G401.6 (cell line): ENCODE data around the gene PLCL2.
"Not testable (repeated sequence)": the region's sequence is repeated elsewhere in the genome, so short reads cannot be mapped to it uniquely, and the experiment has no call there.

Source experiments
- FAIRE-seq: peaks from 2 replicates; lab custom pipeline; 2012; peaks lifted over from hg19 to GRCh38; lab: Jason Lieb, UNC

The PLCL2 gene

DNA sequence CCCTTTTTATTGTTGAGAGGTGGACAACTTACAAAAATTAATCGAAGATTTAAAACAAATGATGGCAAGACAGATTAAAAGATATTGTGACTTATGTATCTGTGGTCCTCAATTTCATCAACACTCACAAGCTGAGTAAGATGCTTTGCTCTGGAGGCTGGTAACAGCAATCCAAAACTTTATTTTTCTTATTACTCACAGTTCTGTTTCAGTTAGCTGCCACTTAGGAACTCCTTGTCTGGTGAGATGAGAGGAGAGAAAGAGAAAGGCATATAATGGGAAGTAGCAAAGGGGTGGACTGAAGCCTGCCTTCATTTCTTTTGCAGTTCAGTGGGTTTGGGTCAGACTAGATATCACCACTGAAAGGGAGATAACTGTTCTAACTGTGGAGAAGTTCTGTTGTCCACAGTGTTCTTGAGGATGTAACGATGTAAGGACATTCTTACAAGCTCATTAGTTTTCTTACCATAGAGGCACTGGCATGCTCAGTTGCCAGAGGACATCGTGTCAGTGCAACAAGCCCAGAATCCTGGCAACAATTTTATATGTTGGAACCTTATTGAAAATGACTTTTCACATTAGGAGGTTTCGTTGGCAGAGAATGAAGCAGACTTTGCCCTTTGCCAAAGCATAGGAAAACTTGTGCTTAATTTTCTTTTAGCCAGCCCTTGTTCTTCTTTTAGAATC is 93.6 kb downstream of the PLCL2 start:
- FAIRE-seq: no peak

DNA sequence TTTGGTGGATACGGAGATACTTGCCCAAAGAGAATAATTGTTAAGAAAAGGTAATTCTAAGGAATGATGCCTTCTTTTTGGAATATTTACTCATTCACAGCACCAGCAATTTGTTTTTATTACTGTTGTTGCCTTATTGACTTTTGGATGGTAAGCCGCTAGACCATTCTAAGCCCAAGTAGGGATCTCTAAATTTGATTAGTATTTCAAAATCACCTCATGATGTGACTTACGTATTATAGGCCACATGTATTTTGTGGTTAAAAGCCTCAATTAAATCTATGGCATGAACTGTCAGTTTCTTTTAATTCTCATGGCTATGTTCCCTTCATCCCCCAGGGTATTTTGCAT is 94.1 kb downstream of the PLCL2 start:
- FAIRE-seq: no peak

DNA sequence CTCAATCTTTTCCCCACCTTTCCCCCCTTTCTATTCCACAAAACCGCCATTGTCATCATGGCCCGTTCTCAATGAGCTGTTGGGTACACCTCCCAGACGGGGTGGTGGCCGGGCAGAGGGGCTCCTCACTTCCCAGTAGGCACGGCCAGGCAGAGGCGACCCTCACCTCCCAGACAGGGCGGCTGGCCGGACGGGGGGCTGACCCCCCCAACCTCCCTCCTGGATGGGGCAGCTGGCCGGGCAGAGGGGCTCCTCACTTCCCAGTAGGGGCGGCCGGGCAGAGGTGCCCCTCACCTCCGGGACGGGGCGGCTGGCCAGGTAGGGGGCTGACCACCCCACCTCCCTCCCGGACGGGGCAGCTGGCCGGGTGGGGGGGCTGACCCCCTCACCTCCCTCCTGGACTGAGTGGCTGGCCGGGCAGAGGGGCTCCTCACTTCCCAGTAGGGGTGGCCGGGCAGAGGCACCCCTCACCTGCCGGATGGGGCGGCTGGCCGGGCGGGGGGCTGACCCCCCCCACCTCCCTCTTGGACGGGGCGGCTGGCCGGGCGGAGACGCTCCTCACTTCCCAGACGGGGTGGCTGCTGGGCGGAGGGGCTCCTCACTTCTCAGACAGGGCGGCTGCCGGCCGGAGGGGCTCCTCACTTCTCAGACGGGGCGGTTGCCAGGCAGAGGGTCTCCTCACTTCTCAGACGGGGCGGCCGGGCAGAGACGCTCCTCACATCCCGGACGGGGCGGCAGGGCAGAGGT is 95.2 kb downstream of the PLCL2 start:
- not testable (repeated sequence) for FAIRE-seq

DNA sequence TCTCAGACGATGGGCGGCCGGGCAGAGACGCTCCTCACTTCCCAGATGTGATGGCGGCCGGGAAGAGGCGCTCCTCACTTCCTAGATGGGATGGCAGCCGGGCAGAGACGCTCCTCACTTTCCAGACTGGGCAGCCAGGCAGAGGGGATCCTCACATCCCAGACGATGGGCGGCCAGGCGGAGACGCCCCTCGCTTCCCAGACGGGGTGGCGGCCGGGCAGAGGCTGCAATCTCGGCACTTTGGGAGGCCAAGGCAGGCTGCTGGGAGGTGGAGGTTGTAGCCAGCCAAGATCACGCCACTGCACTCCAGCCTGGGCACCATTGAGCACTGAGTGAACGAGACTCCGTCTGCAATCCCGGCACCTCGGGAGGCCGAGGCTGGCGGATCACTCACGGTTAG is 95.8 kb downstream of the PLCL2 start:
- not testable (repeated sequence) for FAIRE-seq

DNA sequence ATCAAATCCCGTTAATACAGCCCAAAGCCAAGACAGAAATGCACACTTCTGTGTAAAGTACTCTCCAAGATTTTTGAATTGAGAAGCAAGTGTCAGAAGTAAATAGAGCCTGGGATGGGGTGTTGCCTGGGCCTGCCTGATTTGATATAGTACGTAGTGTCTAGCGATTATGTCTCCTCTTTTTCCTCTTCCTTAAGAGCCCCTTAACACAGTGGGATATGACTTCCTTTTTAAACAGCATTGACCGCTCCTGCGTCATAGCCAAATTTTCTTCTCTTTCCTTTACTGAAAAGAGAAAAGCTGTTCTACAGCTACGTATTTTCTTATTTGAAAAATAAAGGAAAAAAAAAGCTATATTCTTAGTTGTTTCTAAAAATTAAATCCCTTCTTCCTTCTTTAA is 97.7 kb downstream of the PLCL2 start:
- no peak for FAIRE-seq

DNA sequence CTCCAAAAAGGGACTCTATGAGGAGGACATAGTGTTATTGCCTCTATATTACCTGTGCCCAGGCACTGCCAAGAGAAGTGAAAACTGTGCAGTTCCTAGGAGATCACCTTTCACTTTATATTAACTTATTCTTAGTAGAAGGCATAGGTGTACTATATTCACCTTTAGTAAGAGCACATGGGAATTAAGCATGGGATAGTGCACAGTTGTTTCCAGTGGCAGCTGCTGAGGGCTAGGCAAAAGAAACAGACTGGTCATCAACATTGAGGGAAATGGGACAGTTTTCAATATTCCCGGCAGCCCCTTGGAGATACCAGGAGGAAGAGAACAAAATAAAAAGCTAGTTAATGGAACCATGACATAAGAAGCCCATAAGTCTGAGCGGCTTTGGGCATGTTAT is 100.9 kb downstream of the PLCL2 start:
- no peak for FAIRE-seq

DNA sequence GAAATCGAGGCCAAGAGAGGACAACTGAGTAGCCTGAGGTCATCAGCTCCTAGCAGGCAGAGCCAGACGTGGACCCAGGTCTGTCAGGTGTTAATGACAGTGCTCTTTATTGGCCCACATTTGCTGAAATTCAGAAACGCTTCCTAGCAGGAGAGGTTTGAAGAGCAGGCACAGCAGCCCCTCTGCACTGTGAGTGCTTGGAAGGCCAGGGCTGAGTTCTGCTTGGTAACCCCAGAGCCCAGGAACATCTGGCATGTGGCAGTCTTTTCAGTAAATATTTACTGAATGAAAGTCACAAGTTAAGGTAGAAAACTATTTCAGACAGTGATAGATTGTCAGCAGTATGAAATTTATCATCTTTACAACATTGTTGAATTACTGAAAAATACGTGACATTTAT is 102.4 kb downstream of the PLCL2 start:
- no peak for FAIRE-seq

DNA sequence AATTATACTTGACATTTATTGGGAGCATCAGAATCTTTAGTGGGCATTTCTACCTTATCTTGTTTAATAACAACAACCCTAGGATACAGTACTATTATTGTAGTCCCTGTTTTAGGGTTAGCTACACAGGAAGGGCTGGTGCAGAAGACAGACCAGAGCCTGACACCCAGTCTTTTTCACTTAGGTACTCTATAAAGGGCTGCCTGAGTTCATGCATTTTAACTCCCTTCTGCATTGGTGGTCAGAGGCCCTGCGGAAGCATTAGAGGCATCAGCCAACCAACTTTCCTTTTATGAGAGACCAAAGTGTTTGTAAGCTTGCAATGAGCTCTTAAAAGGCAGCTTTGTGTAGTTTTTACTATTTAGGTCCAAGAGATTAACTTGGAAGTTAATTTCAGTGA is 105.4 kb downstream of the PLCL2 start:
- no peak for FAIRE-seq

DNA sequence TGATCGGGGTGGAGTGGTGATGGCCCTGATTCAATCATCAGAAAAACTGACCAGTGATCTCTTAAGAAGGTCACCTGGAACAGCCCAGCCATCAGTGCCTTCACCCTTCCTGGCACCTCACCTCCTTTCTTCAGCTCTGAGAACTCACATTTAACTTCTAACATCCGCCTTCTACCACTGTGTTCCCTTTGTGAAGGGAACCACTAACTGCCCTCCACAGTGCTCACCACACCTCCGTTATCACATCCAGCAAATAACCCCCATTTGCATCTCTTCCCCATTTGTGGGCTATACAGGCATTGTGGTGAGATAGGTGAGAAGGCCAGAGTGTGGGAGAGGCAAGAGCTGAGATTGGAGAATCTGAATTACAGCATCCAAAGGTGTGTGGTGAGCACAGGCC is 107.4 kb downstream of the PLCL2 start:
- FAIRE-seq: no peak

DNA sequence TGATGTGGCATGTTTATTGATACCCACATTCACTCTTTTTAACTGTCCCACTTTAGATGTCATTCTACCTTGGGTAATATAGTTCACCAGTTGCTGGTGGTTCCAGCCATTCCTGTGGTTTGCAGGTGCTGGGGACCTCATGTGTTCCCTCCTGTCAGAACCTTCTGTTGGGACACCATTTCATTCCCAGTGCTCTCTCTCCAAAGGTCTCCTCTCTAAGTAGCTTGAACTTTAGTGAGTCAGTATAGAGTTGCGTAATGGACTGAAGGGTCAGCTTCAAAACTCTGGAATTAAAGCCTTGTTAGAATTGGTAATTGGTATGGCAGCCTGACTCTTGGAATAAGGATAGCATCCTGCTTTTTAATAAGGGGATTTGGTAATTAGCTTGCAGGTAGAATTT is 108.5 kb downstream of the PLCL2 start:
- FAIRE-seq: no peak

DNA sequence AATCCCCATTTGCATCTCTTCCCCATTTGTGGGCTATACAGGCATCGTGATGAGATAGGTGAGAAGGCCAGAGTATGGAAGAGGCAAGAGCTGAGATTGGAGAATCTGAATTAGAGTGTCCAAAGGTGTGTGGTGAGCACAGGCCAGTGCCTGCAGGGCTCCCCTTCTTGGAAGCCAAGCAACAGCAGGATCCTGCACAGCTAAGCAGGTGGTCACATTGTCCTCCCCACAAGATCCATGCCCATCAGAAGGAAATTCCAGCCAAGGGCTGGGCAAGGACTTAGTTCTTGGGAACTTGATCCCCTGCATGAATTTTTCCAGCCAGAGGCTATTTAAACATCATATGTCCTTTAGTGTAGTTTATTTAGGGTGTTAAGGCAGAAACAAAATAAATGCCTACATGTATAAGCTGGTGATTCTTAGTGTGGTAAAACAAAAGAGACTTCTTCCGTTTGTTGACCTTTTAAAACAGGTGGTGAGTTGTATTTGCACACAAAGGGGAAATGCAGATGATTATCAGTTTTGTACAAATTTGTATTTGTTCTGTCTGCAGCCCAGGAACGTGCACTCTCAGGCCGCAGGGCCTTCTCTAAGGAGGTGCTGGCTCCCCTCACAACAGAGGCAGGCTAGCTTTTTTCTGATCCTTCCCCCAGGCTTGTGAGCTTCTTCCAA is 110.2 kb downstream of the PLCL2 start:
- no peak for FAIRE-seq

DNA sequence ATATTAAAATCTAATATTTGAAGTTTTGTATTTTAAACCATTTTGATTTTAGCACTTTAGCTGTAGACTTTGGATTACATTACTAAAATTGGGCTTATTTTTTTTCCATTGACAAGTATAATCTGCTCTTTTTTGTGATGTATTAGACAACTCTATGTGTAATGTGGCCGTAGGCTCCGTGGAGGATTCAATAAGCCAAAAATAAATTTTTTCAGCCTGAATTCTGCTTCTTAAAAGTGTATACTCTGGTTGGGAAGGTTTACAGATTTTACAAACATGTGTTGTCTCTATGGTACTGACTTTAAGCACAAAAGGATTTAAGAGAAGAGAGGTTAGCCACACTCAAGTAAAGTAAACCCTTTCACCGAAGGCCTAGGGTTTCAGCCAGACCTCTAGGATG is 110.8 kb downstream of the PLCL2 start:
- no peak for FAIRE-seq

DNA sequence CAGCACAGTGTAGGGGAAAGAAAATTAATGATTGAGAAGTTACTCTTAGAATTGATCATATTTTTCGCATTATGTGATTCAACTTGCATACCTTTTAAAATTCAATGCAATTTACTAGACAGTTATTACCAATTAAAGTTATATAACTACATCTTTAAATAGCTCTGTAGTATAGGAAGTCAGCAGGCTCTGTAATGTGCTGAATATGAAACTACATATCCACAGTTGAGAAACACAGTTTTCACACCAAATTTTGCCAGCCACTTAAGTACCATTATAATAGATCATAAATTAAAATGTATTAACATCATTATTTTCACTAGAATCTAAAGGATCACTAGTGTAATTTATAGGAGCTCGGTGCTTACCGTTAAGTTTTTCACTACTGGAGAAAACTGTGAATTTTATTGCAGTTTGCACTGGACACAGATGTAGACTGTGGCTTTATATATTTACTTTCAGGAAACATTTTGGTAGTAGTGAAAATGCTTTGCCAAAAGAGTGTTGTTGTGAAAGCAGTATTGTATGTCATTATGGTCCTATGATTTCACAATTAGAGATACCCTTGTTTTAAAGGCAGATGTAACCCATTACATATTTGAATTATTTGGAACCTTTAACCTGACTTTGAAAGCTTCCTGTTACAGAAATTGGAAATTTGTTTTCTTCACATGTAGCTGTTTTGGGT is 113.6 kb downstream of the PLCL2 start:
- no peak for FAIRE-seq

DNA sequence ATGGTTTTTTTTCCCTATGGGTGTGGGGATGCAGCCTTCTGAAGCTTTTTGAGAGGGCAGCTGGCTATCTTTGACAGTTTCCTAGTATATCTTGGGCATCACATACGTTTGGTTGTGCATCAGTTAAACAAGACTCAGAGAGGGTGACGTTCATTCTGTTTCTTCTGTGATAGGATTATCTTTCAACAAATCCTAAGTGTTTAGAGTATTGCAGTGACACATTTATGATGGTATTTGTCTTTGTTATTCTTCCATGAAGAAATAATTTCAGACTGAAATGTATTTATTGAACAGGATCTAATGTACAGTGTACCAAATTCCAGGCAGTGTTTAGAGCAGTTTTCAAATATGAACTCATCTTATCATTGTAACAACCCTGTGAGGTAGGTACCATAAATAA is 114.4 kb downstream of the PLCL2 start:
- FAIRE-seq: no peak

DNA sequence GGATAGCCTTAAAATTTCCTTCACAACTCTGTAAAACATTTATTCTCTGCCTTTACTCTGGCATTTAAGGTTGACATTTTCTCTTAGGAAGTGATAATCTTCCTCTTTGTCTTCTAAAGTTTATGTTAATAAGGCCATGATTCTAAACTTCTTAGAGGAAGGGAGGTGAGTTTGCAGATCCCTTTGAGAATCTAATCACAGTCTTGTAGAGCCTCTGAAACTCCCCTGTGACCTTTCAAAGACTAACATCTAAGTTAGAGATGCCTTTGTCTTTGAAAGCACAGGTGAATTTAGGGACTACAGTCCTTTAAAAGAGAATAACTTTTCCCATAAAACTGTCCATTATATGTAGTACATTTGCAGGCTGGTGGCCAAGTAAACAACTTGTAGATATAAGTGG is 115.1 kb downstream of the PLCL2 start:
- no peak for FAIRE-seq

DNA sequence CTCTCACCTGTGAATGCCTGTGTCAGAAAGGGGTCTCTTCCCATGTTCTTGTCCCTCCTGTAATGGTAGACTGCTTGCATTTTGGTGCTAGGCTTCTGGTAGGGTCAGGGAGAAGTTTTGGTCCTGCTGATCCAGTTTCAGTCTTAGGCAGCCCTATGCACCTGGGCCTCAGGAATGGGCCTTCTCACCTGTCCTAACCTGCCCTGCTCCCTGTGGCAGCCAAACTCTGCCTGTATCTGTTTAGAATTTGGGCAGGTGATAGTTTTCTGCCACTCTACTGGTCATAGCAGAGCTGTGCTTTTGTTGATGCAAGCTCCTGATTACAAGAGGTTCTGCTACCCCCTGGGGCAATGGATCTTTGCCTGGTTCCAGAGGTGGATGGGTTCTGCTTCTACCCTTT is 118.7 kb downstream of the PLCL2 start:
- no peak for FAIRE-seq

DNA sequence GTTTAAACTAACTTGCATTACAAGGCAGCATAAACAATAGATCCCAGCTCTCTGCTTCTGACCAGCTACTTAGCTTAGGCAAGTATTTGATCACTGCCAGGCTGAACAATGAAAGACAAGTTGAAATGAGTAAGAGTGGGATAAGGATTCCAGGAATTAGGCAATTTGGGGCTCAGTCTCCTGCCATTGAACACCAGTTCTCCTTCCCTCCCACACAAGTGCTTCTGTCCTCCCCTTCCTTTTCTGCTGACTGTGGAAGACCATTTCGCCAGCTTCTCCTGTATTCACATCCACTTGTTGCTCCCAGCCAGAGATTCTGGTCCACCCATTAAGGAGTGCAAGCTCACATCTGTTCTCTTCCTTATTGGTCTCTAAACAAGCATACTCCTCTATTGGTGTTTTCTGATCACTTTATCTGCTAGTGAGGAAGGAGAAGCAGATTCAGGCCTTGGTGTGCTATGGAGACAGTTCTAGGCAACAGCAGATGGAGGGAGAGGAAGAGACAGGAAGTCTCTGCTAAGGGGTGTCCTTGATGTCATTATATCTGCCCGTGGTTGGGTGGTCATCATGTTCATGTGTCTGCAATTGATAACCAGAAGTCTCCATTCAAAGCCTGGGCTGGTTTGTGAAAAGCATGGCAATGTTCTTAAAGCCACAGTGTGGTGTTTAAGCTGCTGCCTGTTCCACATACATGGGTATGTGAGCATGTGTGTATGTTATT is 121.5 kb downstream of the PLCL2 start:
- FAIRE-seq: no peak

DNA sequence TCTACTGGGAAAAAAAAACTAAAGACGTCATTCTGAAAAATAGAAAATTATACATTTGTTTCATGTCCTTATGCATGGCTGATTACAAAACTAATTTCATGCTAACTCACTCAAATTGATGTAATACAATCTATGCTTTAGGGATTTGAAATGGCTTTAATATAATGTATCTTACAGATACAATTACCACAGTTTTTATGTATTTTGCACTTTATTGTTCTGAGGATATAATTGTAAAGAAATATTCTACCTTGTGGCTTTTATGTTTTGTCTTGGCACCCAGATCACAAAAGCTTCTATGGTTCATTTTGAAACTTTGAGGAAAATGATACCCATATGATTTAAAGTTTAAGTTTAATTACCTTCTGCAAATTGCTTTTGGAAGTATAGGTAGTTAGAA is 122.5 kb downstream of the PLCL2 start:
- no peak for FAIRE-seq

DNA sequence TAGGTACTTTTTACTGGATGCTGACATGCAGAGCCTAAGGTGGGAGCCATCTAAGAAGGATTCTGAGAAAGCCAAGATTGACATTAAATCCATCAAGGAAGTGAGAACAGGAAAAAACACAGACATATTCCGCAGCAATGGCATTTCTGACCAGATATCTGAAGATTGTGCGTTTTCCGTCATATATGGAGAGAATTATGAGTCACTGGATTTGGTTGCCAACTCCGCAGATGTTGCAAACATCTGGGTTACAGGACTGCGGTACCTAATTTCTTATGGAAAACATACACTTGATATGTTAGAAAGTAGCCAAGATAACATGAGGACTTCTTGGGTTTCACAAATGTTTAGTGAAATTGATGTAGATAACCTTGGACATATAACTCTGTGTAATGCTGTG is 125.1 kb downstream of the PLCL2 start:
- no peak for FAIRE-seq

DNA sequence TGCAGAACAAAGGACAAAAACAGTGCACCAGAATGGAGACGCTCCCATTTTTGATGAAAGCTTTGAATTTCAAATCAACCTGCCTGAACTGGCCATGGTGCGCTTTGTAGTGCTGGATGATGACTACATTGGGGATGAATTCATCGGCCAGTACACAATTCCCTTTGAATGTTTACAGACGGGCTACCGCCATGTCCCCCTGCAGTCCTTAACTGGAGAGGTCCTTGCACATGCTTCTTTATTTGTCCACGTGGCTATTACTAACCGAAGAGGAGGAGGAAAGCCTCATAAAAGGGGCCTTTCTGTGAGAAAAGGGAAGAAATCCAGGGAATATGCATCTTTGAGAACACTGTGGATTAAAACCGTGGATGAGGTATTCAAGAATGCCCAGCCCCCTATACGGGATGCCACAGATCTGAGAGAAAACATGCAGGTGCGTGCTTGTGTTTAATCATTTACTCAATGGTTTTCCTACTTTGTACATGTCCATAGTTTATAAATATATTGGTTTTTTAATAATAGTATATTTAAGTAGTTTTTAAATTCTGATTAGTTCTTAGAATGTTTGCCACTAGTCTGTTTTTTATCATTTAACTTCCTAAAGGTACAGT is 127.1 kb downstream of the PLCL2 start:
- no peak for FAIRE-seq

DNA sequence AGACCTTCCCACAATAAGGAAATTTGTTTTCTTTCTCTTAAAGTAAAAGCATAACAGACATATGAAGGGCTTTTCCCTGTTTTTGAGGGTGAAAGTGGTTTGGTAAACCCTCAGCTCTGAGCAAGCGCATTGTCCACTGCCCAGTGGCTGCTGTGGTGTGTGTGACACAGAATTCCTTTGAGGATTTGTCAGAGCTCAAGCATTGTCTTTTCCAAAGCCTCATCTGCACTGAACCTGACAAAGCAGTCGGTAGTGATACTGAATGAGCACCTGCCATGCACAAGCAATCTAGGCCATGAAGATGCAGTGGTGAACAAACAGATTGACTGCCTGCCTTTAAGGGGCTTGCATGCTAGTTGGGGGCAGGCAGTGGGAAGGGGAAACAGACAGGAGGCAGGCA is 128.3 kb downstream of the PLCL2 start:
- FAIRE-seq: no peak

DNA sequence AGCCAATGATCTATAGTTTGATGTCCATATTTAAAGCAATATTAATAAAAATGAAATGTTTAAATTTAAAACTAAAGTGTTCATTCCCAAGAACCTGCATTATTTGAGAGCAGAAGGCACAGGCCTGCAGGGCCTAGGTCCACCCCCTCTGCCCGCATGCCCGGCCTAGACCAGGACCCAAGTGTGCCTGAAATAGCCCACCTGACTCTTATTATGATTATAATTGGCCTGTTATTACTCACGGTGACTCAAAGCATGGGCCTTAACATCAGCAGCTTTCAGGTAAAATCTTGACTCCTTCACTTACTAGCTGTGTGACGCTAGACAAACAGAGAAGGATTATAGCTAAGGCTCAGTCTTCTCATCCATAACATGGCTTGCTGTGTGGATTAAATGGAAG is 128.8 kb downstream of the PLCL2 start:
- no peak for FAIRE-seq
